ENCODE data around the gene KIF26B.

Gene KIF26B

GRCh38 chr1:245583575-245584330, 429.0 kb downstream of the KIF26B start:
- DNase-seq = peak; percentile 57

- no peak for DNase-seq
Observed at GRCh38 chr1:245585252-245585959, 430.6 kb downstream of the KIF26B start.

GRCh38 chr1:245587435-245588115, 432.8 kb downstream of the KIF26B start:
- DNase-seq = no peak

GRCh38 chr1:245588116-245588639, 433.4 kb downstream of the KIF26B start:
- no peak for DNase-seq

GRCh38 chr1:245589316-245589715, 434.5 kb downstream of the KIF26B start:
- DNase-seq = no peak

- DNase-seq = no peak
Observed at GRCh38 chr1:245589906-245590305, 435.1 kb downstream of the KIF26B start.

GRCh38 chr1:245590726-245591125, 435.9 kb downstream of the KIF26B start:
- no peak for DNase-seq

GRCh38 chr1:245591346-245592188, 436.8 kb downstream of the KIF26B start:
- no peak for DNase-seq

- no peak for DNase-seq
Observed at GRCh38 chr1:245592189-245592460, 437.3 kb downstream of the KIF26B start.

GRCh38 chr1:245598524-245599305, 443.9 kb downstream of the KIF26B start:
- no peak for DNase-seq

- DNase-seq = no peak
Observed at GRCh38 chr1:245599371-245600174, 444.8 kb downstream of the KIF26B start.

GRCh38 chr1:245600658-245601057, 445.9 kb downstream of the KIF26B start:
- DNase-seq = no peak

GRCh38 chr1:245603311-245603865, 448.6 kb downstream of the KIF26B start:
- no peak for DNase-seq

- no peak for DNase-seq
Observed at GRCh38 chr1:245604979-245605378, 450.2 kb downstream of the KIF26B start.

- DNase-seq = no peak
Observed at GRCh38 chr1:245605480-245606156, 450.8 kb downstream of the KIF26B start.

GRCh38 chr1:245606157-245606725, 451.5 kb downstream of the KIF26B start:
- DNase-seq = no peak

GRCh38 chr1:245608271-245608670, 453.5 kb downstream of the KIF26B start:
- DNase-seq = no peak

GRCh38 chr1:245609354-245610150, 454.8 kb downstream of the KIF26B start:
- DNase-seq = no peak

GRCh38 chr1:245611251-245611650, 456.5 kb downstream of the KIF26B start:
- no peak for DNase-seq
